AG04449 (cell line): ENCODE measurements around the gene CCDC6.
A peak's percentile ranks its signal among the peaks of the same experiment; 100 is the strongest.

Experiments
- CTCF ChIA-PET: fragments of 350-600 bp; formaldehyde crosslinking; extraction: SDS; loops from one replicate; lab custom pipeline; 2021; ENCODE audit warnings: antibody characterized with exemption; lab: Yijun Ruan, JAX
- POLR2A ChIA-PET: fragments of 400-600, 350-600 bp; formaldehyde crosslinking; extraction: SDS; loops from one replicate; lab custom pipeline; 2020; ENCODE audit warnings: antibody characterized with exemption, inconsistent platforms; lab: Yijun Ruan, JAX
- DNase-seq: peaks from one replicate; pipeline ENCODE4 v3.0.0-alpha.2; 2010; ENCODE audit warnings: low read depth, low spot score
- H3K4me3 ChIP-seq: 2 replicates; pipeline ENCODE4 v1.5.1; 2011; ENCODE audit warnings: low read depth, mild to moderate bottlenecking, control low read depth, low read length
- TF ChIP-seq, protein P1 (sequence below): IDR thresholded peaks from one replicate; pipeline ENCODE4 v1.5.1; 2011; ENCODE audit warnings: mild to moderate bottlenecking, moderate library complexity, low read length, control low read depth, inconsistent platforms; ENCODE audit not compliant: insufficient read depth; ENCODE audit errors: missing control alignments

The CCDC6 gene

DNA sequence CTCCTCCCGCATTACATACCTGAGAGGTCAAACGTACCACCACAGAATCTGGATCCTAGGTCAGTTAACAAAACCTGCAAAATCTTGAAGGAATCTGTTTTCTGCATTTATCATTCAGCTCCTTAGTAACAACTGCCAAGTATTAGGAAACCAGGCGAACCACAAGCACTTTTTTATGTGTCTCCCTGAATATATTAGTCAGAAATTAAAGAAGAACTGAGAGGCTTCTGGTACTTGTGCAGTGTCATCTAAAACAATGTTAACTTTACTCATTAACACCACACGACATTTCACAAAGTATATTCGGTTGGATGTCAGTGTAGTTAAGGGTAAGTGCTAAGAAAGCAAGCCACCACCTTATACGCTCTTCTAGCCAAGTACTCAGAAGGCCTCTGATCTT, 2.5 kb downstream of the CCDC6 start:
- CTCF ChIA-PET: no interaction called here
- TF ChIP-seq, protein P1, sequence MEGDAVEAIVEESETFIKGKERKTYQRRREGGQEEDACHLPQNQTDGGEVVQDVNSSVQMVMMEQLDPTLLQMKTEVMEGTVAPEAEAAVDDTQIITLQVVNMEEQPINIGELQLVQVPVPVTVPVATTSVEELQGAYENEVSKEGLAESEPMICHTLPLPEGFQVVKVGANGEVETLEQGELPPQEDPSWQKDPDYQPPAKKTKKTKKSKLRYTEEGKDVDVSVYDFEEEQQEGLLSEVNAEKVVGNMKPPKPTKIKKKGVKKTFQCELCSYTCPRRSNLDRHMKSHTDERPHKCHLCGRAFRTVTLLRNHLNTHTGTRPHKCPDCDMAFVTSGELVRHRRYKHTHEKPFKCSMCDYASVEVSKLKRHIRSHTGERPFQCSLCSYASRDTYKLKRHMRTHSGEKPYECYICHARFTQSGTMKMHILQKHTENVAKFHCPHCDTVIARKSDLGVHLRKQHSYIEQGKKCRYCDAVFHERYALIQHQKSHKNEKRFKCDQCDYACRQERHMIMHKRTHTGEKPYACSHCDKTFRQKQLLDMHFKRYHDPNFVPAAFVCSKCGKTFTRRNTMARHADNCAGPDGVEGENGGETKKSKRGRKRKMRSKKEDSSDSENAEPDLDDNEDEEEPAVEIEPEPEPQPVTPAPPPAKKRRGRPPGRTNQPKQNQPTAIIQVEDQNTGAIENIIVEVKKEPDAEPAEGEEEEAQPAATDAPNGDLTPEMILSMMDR: no peak

DNA sequence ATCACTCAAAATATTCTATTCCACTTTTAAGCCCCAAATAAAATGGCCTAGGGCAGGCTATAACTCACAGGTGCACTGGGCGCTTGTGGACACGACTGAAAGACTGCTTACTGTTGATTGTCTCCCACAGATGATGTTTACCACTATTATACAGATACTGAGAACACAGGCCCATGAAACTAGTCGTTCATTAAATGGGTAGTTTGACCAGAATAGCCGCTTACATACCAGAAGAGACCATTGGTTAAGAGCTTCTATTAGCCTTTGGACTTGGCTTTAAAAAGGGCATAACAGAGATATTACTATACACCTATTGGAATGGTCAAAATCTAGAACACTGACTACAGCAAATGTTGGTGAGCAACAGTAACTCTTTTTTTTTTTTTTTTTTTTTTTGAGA, 4.3 kb downstream of the CCDC6 start:
- no peak for DNase-seq
- H3K4me3 ChIP-seq: no peak overlapping the region
- TF ChIP-seq, protein P1: no peak
- ChIA-PET CTCF (interaction anchor here (1.2 kb wide), 1 partner anchor 23 kb away, joined by 3 read pairs; no protein-coding TSS in a partner anchor), POLR2A (no interaction called here)

More for the DNA sequence above, 2.5 kb downstream of the CCDC6 start:
- DNase-seq: no peak
- POLR2A ChIA-PET: no interaction called here
- peak overlapping the region; percentile 91 for H3K4me3 ChIP-seq

DNA sequence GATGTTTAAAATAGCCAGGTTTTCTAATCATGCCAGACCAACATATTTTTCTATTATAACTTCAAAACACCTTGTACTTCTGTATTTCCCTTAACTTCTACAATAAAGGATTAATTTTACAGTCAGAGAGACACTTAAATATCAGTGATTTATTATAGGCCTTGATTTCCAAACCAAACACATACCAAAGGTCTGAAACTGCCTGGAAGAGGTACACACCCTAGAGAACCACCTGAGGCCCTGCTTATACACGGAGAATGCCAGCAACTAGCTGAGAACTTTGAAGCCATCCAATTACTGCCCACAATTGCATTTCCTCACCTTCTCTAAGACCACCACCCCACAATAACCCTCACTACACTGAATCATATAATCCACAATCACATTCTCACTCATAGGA, 4.9 kb downstream of the CCDC6 start:
- ChIA-PET CTCF (interaction anchor here (1.2 kb wide), 1 partner anchor 23 kb away, joined by 3 read pairs; no protein-coding TSS in a partner anchor), POLR2A (no interaction called here)
- TF ChIP-seq, protein P1: no peak
- no peak for DNase-seq
- no peak overlapping the region for H3K4me3 ChIP-seq

DNA sequence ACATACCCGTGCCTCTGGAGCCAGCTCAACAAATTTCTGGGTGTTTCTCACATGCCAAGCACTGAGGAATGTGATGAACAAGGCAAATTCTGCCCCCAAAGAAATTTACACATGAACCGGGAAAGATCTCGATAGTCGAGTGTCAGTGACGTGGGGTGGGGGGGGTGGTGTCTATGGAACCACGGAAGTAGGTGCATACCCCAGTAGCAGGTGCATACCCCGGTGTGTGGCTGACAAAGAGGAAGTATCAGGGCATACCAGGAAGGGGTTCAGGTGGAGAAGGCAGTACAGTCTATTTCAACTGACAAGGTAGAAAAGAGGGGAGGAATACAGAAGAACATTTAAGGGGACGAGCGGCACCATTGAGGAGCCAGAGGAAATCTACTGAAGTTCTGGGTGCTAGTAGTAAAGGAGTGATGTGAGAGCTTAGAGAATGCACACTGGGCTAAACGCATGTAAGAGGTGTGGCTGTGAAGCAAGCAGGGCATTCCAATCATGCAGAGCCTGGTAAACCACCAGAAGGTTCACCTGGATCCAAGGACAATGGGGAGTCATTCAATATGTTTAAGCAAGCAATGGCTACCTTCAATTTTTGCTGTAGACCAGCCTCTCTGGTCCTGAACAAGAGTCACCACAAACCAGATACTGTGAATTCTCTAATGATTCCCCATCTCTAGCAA, 6.2 kb downstream of the CCDC6 start:
- CTCF ChIA-PET: interaction anchor here (1.2 kb wide), 1 partner anchor 8 kb away, joined by 3 read pairs; no protein-coding TSS in a partner anchor
- TF ChIP-seq, protein P1: no peak
- POLR2A ChIA-PET: no interaction called here
- DNase-seq: no peak
- no peak overlapping the region for H3K4me3 ChIP-seq

DNA sequence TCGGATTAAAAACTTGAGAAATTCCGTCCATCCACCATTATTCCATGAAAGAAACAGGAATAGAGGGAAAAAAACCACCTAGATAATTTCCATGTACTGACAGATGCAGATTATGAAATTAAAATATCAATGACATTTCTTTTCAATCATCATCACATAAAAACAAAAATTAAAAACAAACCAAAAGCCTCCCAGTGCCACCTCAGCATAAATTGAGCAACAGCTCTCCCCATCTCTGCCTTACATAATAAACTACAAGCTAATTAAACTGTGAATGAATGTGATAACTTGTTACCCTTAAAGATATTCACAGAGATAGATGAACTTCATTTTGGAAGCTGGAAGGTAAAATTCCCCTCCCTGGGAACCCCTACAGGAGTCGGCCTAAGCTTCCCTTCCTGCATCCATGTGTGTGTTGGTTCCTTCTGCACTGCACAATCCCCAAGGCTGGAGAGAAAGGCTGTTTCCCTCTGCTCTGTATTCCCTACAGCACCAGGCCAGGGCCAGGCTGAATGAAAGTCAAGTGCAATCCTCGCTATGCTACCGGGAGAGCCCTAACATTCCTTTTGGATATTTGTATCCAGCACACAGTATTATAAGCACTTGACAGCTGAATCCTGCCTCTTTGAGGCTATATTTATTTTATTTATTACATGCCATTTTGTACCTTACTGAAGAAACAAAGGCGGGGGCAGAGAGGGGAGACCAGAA, 8.1 kb downstream of the CCDC6 start:
- TF ChIP-seq, protein P1: no peak
- H3K4me3 ChIP-seq: no peak overlapping the region
- no peak for DNase-seq
- CTCF ChIA-PET: no interaction called here
- POLR2A ChIA-PET: interaction anchor here (0.7 kb wide), 1 partner anchor 8 kb away, joined by 3 read pairs; the partner anchor contains the start of gene CCDC6

DNA sequence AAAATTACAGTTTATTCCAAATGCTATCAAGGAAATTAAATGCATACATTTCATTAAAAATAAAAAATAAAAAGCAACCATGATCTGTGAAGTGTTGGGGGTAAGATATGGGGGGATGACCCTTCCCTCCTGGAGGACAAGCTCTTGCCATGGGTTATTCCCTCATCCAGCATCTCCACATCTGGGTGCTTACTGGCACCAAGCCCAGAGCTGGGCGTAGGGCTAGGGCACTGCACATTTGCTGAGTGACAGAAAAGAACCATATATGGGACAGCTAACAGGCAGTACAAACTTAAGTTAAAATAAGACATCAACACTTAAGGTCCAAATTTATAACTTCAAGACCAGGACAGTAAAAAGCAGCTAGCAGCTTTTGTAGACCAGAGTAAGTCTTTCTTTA, 10.2 kb downstream of the CCDC6 start:
- TF ChIP-seq, protein P1: no peak
- DNase-seq: no peak
- H3K4me3 ChIP-seq: no peak overlapping the region
- POLR2A ChIA-PET: no interaction called here
- CTCF ChIA-PET: interaction anchor here (1.9 kb wide), 1 partner anchor 10 kb away, joined by 11 read pairs; the partner anchor contains the start of gene CCDC6
